Heart left ventricle (tissue), 13 donors: ENCODE data around the gene EDDM3A.

ENCODE experiments used
- POLR2A ChIP-seq, 2 donors: fragments of 450-650 bp; IDR thresholded peaks; one replicate each; pipeline ENCODE4 v1.6.1; 2017; ENCODE audit warnings: antibody characterized with exemption in 2 of 2, mild to moderate bottlenecking in 2 of 2, moderate library complexity in 2 of 2
- TF ChIP-seq, protein P1 (sequence below), 12 donors: fragments of 200-600 bp; sonication (generic) in 4 of 12; IDR thresholded peaks; one replicate each; pipeline versions ENCODE4 v1.5.0 to v1.8.0; 2018 to 2022; ENCODE audit warnings: antibody characterized with exemption in 12 of 12, mild to moderate bottlenecking in 5 of 12
- donor health status: ischemic (EF 13 %, LVEDD 7.1; RV severe dilation, severe dysfunction).
- donor health status: DM: no; HTN: yes; CAD: no.
- donor health status: DM: no; HTN: no; CAD: no.
- donor health status: ischemic (EF 25% LVEDD 6.9; RV normal size, moderate dysfunction).
- donor health status: ischemic (EF 25% LVEDD 5.7; RV mildly dilated, moderate dysfunction).
- donor health status: ischemic (EF 35%, LVEDD 5.7; RV mildly dilated, moderate dysfunction).
- donor health status: nonischemic (EF 11% LVEDD 7.7; RV severe dilation, severe dysfunction).
- donor health status: DM: yes; HTN: yes; CAD: no.
- donor health status: PGD.
- donor health status: ischemic (EF 29% LVEDD 5.4; RV normal size, mild dysfunction).
- donor health status: nonischemic (EF 23%, LVEDD 6.1; RV moderate dilation, normal function).

DNA sequence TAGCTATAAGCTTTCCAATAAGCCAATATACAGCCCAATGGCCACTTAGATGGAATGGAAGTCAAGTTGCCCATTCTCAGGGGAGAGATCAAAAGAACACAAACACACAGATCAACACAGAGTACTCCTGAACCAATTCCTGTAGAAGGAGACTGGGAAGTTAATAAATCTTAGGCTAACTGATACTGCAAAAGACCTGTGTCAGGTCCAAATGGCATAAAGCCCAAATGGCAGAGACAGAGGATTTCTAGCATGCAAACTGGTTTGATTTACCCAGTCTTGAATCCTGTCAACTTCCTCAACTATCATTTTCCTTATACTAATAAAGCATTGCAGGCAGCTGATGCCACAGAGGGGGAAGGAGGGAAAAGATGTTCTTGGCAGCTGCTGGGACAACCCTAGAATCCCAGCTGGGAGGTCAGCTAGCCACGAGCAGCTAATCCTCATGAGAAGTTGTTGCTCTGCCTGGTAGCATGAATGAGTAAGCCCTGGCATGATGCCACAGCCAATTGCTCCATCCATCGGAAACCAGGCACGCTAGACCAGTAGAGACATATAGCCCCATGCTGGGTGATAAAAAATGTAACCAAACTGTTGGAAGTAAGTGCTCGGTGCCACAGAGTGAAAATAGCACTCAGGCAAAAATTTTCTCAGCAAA is 31.0 kb upstream of the EDDM3A start:
- TF ChIP-seq, protein P1, sequence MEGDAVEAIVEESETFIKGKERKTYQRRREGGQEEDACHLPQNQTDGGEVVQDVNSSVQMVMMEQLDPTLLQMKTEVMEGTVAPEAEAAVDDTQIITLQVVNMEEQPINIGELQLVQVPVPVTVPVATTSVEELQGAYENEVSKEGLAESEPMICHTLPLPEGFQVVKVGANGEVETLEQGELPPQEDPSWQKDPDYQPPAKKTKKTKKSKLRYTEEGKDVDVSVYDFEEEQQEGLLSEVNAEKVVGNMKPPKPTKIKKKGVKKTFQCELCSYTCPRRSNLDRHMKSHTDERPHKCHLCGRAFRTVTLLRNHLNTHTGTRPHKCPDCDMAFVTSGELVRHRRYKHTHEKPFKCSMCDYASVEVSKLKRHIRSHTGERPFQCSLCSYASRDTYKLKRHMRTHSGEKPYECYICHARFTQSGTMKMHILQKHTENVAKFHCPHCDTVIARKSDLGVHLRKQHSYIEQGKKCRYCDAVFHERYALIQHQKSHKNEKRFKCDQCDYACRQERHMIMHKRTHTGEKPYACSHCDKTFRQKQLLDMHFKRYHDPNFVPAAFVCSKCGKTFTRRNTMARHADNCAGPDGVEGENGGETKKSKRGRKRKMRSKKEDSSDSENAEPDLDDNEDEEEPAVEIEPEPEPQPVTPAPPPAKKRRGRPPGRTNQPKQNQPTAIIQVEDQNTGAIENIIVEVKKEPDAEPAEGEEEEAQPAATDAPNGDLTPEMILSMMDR (IDR thresholded peaks at IDR 0.05), result no peak
- no peak for TF ChIP-seq POLR2A (IDR thresholded peaks at IDR 0.05)
